ENCODE results near the gene SLC39A11.

The SLC39A11 gene

GRCh38 chr17:72677714-72678390 is 414.6 kb downstream of the SLC39A11 start:
- DNase-seq (ENCODE audit: insufficient read length, low spot score) (no peak), FAIRE-seq (no peak)

GRCh38 chr17:72677108-72677507 is 415.4 kb downstream of the SLC39A11 start:
- DNase-seq (ENCODE audit: insufficient read length, low spot score), result no peak
- FAIRE-seq, result no peak
- TF ChIP-seq POU2F2 (IDR thresholded peaks at IDR 0.05; ENCODE audit: low read depth, low read length) (no peak), SPI1 (IDR thresholded peaks at IDR 0.05; ENCODE audit: low read depth, low read length) (no peak), PAX5 (IDR thresholded peaks at IDR 0.05; ENCODE audit: insufficient read depth, low read length, severe bottlenecking) (no peak), POLR2AphosphoS5 (IDR thresholded peaks at IDR 0.05; ENCODE audit: low read depth, low read length) (no peak), TAF1 (IDR thresholded peaks at IDR 0.05; ENCODE audit: low read depth, low read length) (no peak), POLR2A (IDR thresholded peaks at IDR 0.05; ENCODE audit: low read depth, low read length) (no peak)

More at GRCh38 chr17:72677714-72678390, 414.6 kb downstream of the SLC39A11 start:
- TF ChIP-seq TAF1 (IDR thresholded peaks at IDR 0.05; ENCODE audit: low read depth, low read length), result no peak
- no peak for TF ChIP-seq SPI1 (IDR thresholded peaks at IDR 0.05; ENCODE audit: low read depth, low read length)
- no peak for TF ChIP-seq POLR2AphosphoS5 (IDR thresholded peaks at IDR 0.05; ENCODE audit: low read depth, low read length)
- no peak for TF ChIP-seq POU2F2 (IDR thresholded peaks at IDR 0.05; ENCODE audit: low read depth, low read length)

DNA sequence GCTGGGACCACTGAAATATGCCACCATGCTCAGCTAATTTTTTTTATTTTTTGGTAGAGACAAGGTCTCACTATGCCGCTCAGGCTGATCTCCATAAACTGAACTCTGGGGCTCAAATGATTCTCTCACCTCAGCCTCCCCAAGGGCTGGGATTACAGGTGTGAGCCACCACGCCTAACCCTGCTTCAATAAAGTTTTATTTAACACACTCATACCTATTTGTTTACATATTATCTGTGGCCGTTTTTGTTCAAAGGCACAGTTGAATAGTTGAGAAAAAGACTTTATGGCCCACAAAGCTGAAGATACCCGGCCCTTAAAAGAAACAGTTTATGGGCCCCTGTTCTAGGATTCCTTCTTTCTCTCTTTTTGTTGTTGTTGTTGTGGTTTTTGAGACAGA is 419.8 kb downstream of the SLC39A11 start:
- FAIRE-seq (no peak), DNase-seq (ENCODE audit: insufficient read length, low spot score) (no peak)
- TF ChIP-seq TAF1 (IDR thresholded peaks at IDR 0.05; ENCODE audit: low read depth, low read length), result no peak
- no peak for TF ChIP-seq POLR2AphosphoS5 (IDR thresholded peaks at IDR 0.05; ENCODE audit: low read depth, low read length)
- no peak for TF ChIP-seq POLR2A (IDR thresholded peaks at IDR 0.05; ENCODE audit: low read depth, low read length)
- TF ChIP-seq SPI1 (IDR thresholded peaks at IDR 0.05; ENCODE audit: low read depth, low read length), result no peak
- TF ChIP-seq POU2F2 (IDR thresholded peaks at IDR 0.05; ENCODE audit: low read depth, low read length), result no peak
- no peak for TF ChIP-seq PAX5 (IDR thresholded peaks at IDR 0.05; ENCODE audit: insufficient read depth, low read length, severe bottlenecking)

GRCh38 chr17:72671016-72671415 is 421.5 kb downstream of the SLC39A11 start:
- FAIRE-seq (no peak), DNase-seq (ENCODE audit: insufficient read length, low spot score) (no peak)
- TF ChIP-seq TAF1 (IDR thresholded peaks at IDR 0.05; ENCODE audit: low read depth, low read length) (no peak), PAX5 (IDR thresholded peaks at IDR 0.05; ENCODE audit: insufficient read depth, low read length, severe bottlenecking) (no peak), POLR2A (IDR thresholded peaks at IDR 0.05; ENCODE audit: low read depth, low read length) (no peak), SPI1 (IDR thresholded peaks at IDR 0.05; ENCODE audit: low read depth, low read length) (no peak), POLR2AphosphoS5 (IDR thresholded peaks at IDR 0.05; ENCODE audit: low read depth, low read length) (no peak), POU2F2 (IDR thresholded peaks at IDR 0.05; ENCODE audit: low read depth, low read length) (no peak)

DNA sequence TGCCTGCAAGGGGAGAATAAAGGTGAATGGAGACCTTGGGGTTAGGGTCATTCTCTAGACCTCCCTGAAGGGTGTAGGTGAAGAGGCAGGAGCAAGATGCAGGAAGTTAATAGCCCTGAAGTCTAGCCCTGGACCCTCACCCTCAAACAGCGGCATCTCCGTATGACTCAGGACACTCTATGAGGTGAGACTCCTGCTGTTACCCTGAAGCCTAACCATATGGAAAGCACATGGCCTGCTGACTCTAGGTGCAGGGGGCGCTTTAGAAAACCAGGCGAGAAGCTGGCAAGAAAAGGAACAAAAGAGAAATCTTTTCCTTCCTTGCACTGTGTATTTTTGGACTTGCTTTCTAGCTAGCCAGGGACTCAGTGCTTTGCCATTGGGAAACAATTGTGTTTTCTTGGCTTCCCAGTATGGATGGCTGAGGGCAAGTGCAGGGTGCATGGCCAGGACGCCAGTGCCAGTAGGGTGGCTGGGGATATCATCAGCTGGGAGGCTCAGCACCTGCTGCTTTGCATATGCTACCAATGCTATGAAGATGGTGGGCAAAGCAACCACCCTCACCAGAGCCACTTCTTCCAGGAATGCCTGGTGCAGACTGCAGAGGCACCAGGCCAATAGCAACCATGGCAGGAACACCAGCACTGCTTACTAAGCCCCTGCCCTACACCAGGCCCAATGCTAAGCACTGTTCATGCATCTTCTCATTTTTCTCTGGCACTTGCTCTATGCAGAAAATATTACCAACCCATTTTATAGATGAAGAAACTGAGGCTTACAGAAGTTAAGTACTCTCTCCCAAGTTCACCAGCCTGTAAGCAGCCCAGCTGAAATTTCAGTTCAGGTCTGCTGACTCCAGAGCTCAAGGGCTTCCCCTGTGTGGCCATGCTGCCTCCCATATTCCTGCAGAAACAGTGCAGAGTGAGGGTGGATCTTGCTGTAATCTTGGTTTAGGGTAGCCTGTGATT is 425.1 kb downstream of the SLC39A11 start:
- TF ChIP-seq POLR2A (IDR thresholded peaks at IDR 0.05; ENCODE audit: low read depth, low read length) (no peak), POU2F2 (IDR thresholded peaks at IDR 0.05; ENCODE audit: low read depth, low read length) (no peak), TAF1 (IDR thresholded peaks at IDR 0.05; ENCODE audit: low read depth, low read length) (no peak), SPI1 (IDR thresholded peaks at IDR 0.05; ENCODE audit: low read depth, low read length) (no peak), PAX5 (IDR thresholded peaks at IDR 0.05; ENCODE audit: insufficient read depth, low read length, severe bottlenecking) (no peak), POLR2AphosphoS5 (IDR thresholded peaks at IDR 0.05; ENCODE audit: low read depth, low read length) (no peak)
- FAIRE-seq, result no peak
- DNase-seq (ENCODE audit: insufficient read length, low spot score), result no peak

GRCh38 chr17:72665852-72666851 is 426.3 kb downstream of the SLC39A11 start:
- TF ChIP-seq POLR2A (IDR thresholded peaks at IDR 0.05; ENCODE audit: low read depth, low read length), result no peak
- no peak for TF ChIP-seq SPI1 (IDR thresholded peaks at IDR 0.05; ENCODE audit: low read depth, low read length)
- TF ChIP-seq PAX5 (IDR thresholded peaks at IDR 0.05; ENCODE audit: insufficient read depth, low read length, severe bottlenecking), result no peak
- no peak for TF ChIP-seq POU2F2 (IDR thresholded peaks at IDR 0.05; ENCODE audit: low read depth, low read length)
- TF ChIP-seq POLR2AphosphoS5 (IDR thresholded peaks at IDR 0.05; ENCODE audit: low read depth, low read length), result no peak
- no peak for TF ChIP-seq TAF1 (IDR thresholded peaks at IDR 0.05; ENCODE audit: low read depth, low read length)
- DNase-seq (ENCODE audit: insufficient read length, low spot score) (no peak), FAIRE-seq (no peak)

GRCh38 chr17:72662827-72663190 is 429.7 kb downstream of the SLC39A11 start:
- DNase-seq (ENCODE audit: insufficient read length, low spot score) (no peak), FAIRE-seq (no peak)
- no peak for TF ChIP-seq SPI1 (IDR thresholded peaks at IDR 0.05; ENCODE audit: low read depth, low read length)
- TF ChIP-seq POLR2AphosphoS5 (IDR thresholded peaks at IDR 0.05; ENCODE audit: low read depth, low read length), result no peak
- no peak for TF ChIP-seq TAF1 (IDR thresholded peaks at IDR 0.05; ENCODE audit: low read depth, low read length)
- no peak for TF ChIP-seq PAX5 (IDR thresholded peaks at IDR 0.05; ENCODE audit: insufficient read depth, low read length, severe bottlenecking)
- no peak for TF ChIP-seq POU2F2 (IDR thresholded peaks at IDR 0.05; ENCODE audit: low read depth, low read length)
- no peak for TF ChIP-seq POLR2A (IDR thresholded peaks at IDR 0.05; ENCODE audit: low read depth, low read length)

DNA sequence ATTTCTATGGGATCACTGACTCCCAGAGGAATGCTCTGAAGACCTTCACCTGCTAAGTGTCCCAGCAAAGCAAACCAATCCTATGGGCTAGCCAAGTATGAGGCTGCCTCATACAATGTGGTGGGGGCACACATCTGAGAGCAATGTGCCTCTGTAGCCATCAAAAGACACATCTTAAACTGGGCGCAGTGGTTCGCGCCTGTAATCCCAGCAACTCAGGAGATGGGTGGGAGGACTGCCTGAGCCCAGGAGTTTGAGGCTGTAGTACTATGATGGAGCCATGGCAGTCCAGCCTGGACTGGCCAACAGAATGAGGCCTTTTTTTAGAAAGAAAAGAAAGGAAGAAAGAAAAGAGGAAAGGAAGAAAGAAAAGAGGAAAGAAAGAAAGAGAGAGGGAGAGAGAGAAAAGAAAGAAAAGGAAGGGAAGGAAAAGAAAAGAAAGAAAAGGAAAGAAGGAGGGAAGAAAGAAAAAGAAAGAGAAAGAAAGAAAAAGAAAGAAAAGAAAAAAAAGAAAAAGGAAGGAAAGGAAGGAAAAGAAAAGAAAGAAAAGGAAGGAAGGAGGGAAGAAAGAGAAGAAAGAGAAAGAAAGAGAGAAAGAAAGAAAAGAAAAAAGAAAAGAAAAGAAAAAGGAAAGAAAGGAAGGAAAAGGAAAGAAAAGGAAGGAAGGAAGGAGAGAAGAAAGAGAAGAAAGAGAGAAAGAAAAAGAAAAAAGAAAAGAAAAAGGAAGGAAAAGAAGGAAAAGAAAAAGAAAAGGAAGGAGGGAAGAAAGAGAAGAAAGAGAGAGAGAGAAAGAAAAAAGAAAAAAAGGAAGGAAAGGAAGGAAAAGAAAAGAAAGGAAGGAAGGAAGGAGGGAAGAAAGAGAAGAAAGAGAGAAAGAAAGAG is 430.3 kb downstream of the SLC39A11 start:
- DNase-seq (ENCODE audit: insufficient read length, low spot score) (no peak), FAIRE-seq (no peak)
- TF ChIP-seq POLR2A (IDR thresholded peaks at IDR 0.05; ENCODE audit: low read depth, low read length) (no peak), SPI1 (IDR thresholded peaks at IDR 0.05; ENCODE audit: low read depth, low read length) (no peak), POU2F2 (IDR thresholded peaks at IDR 0.05; ENCODE audit: low read depth, low read length) (no peak), POLR2AphosphoS5 (IDR thresholded peaks at IDR 0.05; ENCODE audit: low read depth, low read length) (no peak), TAF1 (IDR thresholded peaks at IDR 0.05; ENCODE audit: low read depth, low read length) (no peak), PAX5 (IDR thresholded peaks at IDR 0.05; ENCODE audit: insufficient read depth, low read length, severe bottlenecking) (no peak)

All from GM12891 (cell line).